HTERT RPE-1 (cell line): ENCODE measurements around the gene PARK7.
"Not testable (repeated sequence)": the region's sequence is repeated elsewhere in the genome, so short reads cannot be mapped to it uniquely, and the experiment has no call there.

Source experiments
- in situ Hi-C: fragments of 300-500 bp; cut with MboI; formaldehyde crosslinking; loops from 4 replicates; pipeline ENCODE4 v1.14.3; 2020; ENCODE audit warnings: low sequenced_read_pairs

Gene PARK7

GRCh38 chr1:7942214-7942921, 19.1 kb upstream of the PARK7 start:
- in situ Hi-C loops = no loop called here

DNA sequence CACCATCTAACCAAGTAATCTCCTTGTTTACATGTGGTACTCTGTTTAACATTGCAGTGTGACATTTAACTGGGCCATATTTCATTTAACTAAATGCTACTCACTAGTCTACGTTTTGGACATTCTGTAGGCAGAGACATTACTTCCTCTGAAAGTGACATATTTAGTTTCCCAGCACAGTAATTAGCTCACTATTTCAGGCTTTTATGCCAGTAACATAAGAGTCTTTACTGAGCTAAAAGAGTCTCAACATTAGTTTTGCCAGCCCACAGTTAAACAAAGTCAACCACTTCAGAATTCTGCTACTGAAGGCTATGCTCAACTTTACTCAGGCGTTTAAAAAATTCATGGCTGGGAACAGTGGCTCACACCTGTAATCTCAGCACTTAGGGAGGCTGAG, 18.3 kb upstream of the PARK7 start:
- in situ Hi-C loops = no loop called here

- in situ Hi-C loops = no loop called here
These were observed 12.6 kb upstream of the PARK7 start for GRCh38 chr1:7948960-7949359.

GRCh38 chr1:7952791-7953190, 8.7 kb upstream of the PARK7 start:
- in situ Hi-C loops = not testable (repeated sequence)

GRCh38 chr1:7953850-7954609, 7.5 kb upstream of the PARK7 start:
- in situ Hi-C loops = no loop called here

GRCh38 chr1:7954683-7955082, 6.8 kb upstream of the PARK7 start:
- in situ Hi-C loops = no loop called here

GRCh38 chr1:7956218-7957032, 5.1 kb upstream of the PARK7 start:
- in situ Hi-C loops = no loop called here

GRCh38 chr1:7960165-7960564, 1.3 kb upstream of the PARK7 start:
- in situ Hi-C loops = no loop called here

DNA sequence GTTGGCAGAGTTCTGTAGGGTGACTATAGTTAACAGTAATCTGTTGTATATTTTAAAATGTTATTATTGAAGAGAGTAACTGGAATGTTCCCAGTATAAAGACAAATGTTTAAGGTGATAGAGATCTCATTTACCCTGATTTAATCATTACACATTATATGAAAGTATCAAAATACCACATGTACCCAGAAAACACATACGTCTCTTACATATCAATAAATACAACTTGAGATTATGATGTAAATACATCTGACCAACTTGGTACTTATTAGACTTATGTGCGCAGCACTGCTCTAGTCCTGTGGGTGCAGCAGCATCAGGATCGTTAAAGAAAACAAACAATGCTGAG, 670 bp upstream of the PARK7 start:
- in situ Hi-C loops = no loop called here

DNA sequence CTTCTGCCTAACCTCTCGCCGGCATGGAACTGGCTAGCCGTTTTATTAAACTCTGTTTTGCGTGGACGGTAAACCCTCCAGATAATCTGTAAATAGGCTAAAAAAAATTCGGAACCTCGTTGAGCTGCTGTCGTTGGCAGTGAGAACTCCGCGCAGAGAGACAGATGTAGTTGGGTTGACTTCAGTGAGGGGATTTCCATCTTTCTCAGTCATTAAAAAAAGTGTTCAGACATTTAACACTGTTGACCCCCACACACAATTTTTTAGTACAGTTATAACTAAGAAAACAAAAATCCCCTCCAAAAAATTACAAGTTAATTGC, 464 bp downstream of the PARK7 start:
- in situ Hi-C loops = no loop called here

GRCh38 chr1:7962636-7963377, 1.3 kb downstream of the PARK7 start:
- in situ Hi-C loops = no loop called here

DNA sequence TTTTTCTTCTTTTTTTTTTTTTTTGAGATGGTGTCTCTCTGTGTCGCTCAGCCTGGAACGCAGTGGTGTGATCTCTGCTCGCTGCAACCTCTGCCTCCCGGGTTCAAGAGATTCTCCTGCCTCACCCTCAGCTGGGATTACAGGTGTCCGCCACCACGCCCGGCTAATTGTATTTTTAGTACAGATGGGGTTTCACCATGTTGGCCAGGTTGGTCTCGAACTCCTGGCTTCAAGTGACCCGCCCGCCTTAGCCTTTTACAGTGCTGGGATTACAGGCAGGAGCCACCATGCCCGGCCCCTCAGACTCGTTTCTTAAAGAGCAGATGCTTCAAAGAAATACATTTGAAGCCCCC, 1.8 kb downstream of the PARK7 start:
- in situ Hi-C loops = not testable (repeated sequence)

- in situ Hi-C loops = not testable (repeated sequence)
These were observed 2.3 kb downstream of the PARK7 start for GRCh38 chr1:7963841-7964240.

DNA sequence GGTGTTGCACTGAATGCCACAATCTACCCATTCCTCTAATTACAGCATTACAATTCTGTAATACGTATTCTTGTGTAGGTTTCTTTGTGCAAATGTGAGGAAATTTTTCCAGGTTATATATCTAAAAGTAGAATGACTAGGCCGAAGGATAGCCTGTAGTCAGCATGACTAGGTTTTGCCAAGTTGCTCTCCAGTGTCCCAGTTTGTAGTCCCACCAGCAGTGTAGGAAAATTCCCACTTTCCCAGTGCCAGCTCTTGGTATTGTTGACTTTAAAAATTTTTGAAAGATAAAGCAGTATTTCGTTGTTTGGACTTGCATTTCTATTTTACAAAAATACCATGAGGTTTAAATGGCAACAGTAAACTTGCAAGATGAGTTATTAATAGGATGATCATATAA, 3.0 kb downstream of the PARK7 start:
- in situ Hi-C loops = no loop called here

GRCh38 chr1:7967196-7967595, 5.7 kb downstream of the PARK7 start:
- in situ Hi-C loops = no loop called here

GRCh38 chr1:7967651-7968050, 6.1 kb downstream of the PARK7 start:
- in situ Hi-C loops = no loop called here

DNA sequence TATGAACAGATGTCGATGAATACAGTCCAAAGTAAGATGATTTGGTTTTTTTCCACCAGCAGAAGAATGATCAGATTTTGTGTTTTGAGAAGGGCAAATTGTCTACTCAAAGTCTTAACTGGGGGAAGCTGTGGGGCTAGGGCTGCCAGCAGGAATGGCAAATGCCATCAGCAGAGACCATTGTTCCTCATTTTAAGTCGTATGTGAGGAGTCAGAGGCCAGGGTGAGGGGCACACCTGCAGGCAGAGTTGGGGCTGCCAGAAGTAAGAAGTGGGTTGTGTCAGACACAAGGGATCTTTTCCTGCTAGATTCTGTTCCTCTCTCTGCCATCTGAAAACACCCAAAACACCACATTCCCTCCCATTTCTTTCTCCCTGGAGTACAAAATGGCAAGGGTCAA, 8.7 kb downstream of the PARK7 start:
- in situ Hi-C loops = no loop called here

DNA sequence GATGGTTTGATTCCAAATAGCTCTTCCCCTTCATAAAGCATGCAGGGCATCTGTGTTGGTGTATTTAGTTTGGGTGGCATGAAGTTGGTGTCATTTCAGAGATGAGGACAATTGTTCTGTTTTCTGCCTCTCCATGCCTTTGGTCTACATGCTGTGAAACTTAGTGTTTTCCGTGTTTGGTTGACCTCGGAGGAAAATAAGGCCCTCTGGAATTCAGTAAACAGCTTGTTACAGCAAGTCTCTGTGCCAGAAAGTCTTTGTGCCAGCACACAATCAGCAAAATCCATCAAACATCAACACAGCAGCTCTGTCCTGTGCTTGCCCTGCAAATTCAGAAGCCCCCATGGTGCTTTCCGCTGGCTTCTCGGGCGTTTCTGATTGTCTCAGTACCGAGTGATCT, 9.5 kb downstream of the PARK7 start:
- in situ Hi-C loops = no loop called here

DNA sequence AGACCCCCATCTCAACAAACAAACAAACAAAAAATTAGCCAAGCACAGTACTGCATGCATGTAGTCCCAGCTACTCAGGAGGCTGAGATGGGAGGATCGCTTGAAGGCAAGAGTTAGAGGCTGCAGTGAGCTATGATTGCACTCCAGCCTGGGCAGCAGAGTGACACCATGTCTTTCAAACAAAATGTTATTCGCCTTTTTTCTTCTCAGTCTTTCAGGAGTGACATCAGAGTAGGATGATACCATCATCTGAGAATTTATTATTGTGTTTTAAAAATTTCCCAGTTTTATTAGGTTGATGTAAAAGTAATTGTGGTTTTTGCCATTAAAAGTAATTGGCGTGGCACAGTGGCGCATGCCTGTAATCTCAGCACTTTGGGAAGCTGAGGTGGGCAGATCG, 10.8 kb downstream of the PARK7 start:
- in situ Hi-C loops = no loop called here

DNA sequence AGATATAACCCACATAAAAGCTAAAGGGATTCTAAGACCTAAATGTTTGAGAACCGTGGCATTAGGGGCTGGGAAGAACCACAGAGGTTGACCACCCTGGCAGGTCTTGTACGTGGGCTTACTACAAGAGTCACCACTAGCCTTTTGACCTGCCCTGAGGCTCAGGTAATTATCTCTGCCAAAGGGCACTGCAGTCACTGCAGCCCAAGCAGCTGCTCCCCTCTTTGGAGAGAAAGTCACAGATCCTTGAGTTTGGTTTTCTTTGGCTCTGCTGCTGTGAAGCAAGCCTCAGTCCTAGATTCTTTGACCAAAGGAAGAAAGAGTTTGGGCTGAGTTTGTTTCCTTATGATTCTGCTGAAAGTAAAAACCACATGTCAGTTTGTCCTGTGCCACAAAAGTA, 11.6 kb downstream of the PARK7 start:
- in situ Hi-C loops = no loop called here

DNA sequence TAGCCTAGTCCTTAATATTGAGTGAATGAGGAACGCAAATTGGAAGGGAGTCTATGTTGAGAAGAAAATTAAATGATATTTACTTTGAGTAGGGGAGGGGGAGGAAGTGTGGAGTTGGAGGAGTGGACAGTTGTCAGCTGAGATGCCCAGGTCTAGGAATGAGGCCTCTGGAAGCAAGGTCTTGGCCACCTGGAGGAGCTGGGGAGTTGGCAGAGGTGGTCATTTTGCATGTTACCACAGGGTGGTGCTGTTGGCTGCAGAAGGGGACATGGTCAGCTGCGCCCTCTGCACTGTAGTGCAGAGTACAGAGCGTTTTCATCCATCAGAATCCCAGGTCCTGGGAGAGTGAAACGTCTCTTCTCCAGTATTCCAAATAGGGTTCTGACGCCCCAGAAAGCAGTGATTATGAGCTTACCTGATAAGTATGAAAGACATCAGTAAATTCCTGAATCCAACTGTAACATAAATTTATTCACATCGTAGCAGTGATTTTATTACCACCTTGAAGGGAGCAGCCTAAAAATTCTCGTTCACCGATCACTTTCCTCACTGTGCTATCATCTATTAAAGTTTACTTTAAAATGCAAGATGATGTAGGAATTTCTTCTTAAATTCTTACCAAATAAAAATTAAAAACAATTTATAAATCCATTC, 13.8 kb downstream of the PARK7 start:
- in situ Hi-C loops = loop anchor here (25.0 kb wide), 1 partner anchor 337 kb away; the partner anchor contains the start of gene SLC45A1
